Heart right ventricle (tissue), 16 donors: ENCODE results near the gene SIGLEC14. TPM values are rescaled to one million over a fixed set of nuclear protein-coding genes. Genes with fewer than 3 reads are reported as not detected.
"Not testable (repeated sequence)": the region's sequence is repeated elsewhere in the genome, so short reads cannot be mapped to it uniquely, and the experiment has no call there.

ENCODE experiments used
- ATAC-seq, 8 donors: fragments of 200-7000 bp; cut with Tn5 transposase; one replicate each; pipeline ENCODE4 v1.9.1; 2020; ENCODE audit warnings: mild to moderate bottlenecking in 8 of 8, moderate library complexity in 8 of 8, moderate number of reproducible peaks in 1 of 8
- DNase-seq, 2 donors: peaks; one replicate each; pipeline ENCODE4 v3.0.0-alpha.2; 2020
- H3K27ac ChIP-seq, 10 donors: fragments of 200-600 bp; sonication (generic) in 2 of 10; one replicate each; pipeline versions ENCODE4 v1.5.0 to v1.8.0; 2020 to 2022; ENCODE audit warnings: mild to moderate bottlenecking in 3 of 10
- H3K27me3 ChIP-seq, 7 donors: fragments of 200-600 bp; one replicate each; pipeline ENCODE4 v1.8.0; 2021 to 2022; ENCODE audit warnings: mild to moderate bottlenecking in 2 of 7
- H3K36me3 ChIP-seq, 9 donors: fragments of 200-600 bp; sonication (generic) in 1 of 9; one replicate each; pipeline versions ENCODE4 v1.5.0 to v1.8.0; 2020 to 2022; ENCODE audit warnings: mild to moderate bottlenecking in 2 of 9
- H3K4me1 ChIP-seq, 9 donors: fragments of 200-600 bp; sonication (generic) in 1 of 9; one replicate each; pipeline versions ENCODE4 v1.5.0 to v1.8.0; 2020 to 2022; ENCODE audit warnings: mild to moderate bottlenecking in 4 of 9
- H3K4me3 ChIP-seq, 10 donors: fragments of 200-600 bp; sonication (generic) in 2 of 10; one replicate each; pipeline versions ENCODE4 v1.5.0 to v1.8.0; 2020 to 2022; ENCODE audit warnings: mild to moderate bottlenecking in 7 of 10, moderate library complexity in 2 of 10
- H3K9me3 ChIP-seq, 11 donors: fragments of 200-600 bp in 10 of 11; sonication (generic) in 2 of 11; one replicate each; pipeline versions ENCODE4 v1.5.0 to v1.8.0; 2013 to 2022; ENCODE audit warnings: mild to moderate bottlenecking in 2 of 11, control low read depth in 1 of 11, moderate library complexity in 1 of 11
- WGBS, 2 donors: extraction: QIAGEN DNeasy Blood & Tissue Kit; methylation state at CpG; one replicate each; pipeline ENCODE4 v1.1.7; 2013; ENCODE audit warnings: inconsistent platforms in 1 of 2; 5-methylcytosine and 5-hydroxymethylcytosine counted together
- intact Hi-C, 10 donors: fragments of 100-400 bp; cut with DNase I; formaldehyde crosslinking; loops; one replicate each; pipeline versions ENCODE4 v1.11.1 to v1.14.2; 2022
- polyA plus RNA-seq, 2 donors: library from polyadenylated mRNA; stranded (reverse); fragments of 200-250 nt; gene quantifications; one replicate each; pipeline ENCODE4 v1.2.3, GENCODE V29; 2013
- total RNA-seq, 10 donors: library from RNA; stranded (reverse); fragmentation: NEBNext Ultra II Directional in 3 of 10; extraction: Animal tissue kit (Norgen Biotek cat#: 25700) in 3 of 10; gene quantifications; one replicate each; pipeline versions ENCODE4 v1.2.1 to v1.2.4, GENCODE V29; 2021 to 2023
- TF ChIP-seq, protein P1 (sequence below), 9 donors: fragments of 200-600 bp; sonication (generic) in 2 of 9; IDR thresholded peaks; one replicate each; pipeline versions ENCODE4 v1.5.0 to v1.8.0; 2021 to 2022; ENCODE audit warnings: antibody characterized with exemption in 9 of 9, mild to moderate bottlenecking in 5 of 9, moderate library complexity in 1 of 9
- donor health status: Arrhythmogenic right ventricular cardiomyopathy.
- donor health status: ischemic (EF 13 %, LVEDD 7.1; RV severe dilation, severe dysfunction).
- donor health status: healthy with polysubstance abuse.
- donor health status: DM: no; HTN: yes; CAD: no.
- donor health status: DM: no; HTN: no; CAD: no.
- donor health status: ischemic (EF 25% LVEDD 6.9; RV normal size, moderate dysfunction).
- donor health status: ischemic (EF 25% LVEDD 5.7; RV mildly dilated, moderate dysfunction).
- donor health status: healthy.
- donor health status: DM: yes; HTN: yes; CAD: no.
- donor health status: Ischemic cardiomyopathy.
- donor health status: ischemic (EF 35%, LVEDD 5.7; RV mildly dilated, moderate dysfunction).
- donor health status: nonischemic (EF 11% LVEDD 7.7; RV severe dilation, severe dysfunction).
- donor health status: DM: yes; HTN: yes; CAD: no.
- donor health status: PGD.
- donor health status: ischemic (EF 29% LVEDD 5.4; RV normal size, mild dysfunction).
- donor health status: nonischemic (EF 23%, LVEDD 6.1; RV moderate dilation, normal function).

Gene SIGLEC14
- total and polyA plus RNA-seq, 12 donors, result 0.37 to 9.6 (median 1.2) TPM; not detected in 1

DNA sequence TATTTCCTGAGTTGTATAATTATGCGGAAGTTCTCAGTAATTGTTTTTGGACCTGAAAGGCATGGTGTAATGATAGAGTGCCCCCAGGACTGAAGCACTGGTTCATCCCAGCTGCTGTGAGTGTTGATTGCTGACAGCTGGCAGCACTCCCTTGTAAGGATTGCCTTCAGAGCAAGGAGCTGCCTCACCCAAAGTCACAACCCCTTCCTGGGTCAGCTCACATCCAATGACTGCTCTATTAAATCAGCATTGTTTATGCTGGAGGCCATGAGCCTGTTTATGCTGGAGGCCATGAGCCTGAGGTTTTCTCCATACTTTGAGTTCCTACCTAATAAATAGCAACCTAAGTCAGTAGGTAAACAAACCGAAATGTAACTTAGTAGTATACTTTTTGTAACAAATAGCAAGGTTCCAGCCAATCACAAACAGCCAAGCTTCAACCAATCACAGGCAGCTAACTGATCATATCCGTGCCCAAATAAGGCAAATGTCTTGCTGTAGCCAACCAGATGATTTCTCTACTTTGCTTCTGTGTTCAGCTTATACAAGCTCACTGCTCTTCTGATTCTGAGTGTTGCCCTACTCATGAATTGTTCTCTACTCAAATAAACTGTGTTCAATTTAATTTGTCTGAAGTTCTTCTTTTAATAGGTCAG, 34.8 kb upstream of the SIGLEC14 start:
- H3K4me3 ChIP-seq, result no peak overlapping the region
- intact Hi-C loops, result loop anchor here in 1 of 10 donors (10.0 kb wide), 1 partner anchor 123 kb away; no protein-coding TSS in a partner anchor
- peaks cover 0 to 25% (median 7%) of the 10 kb centered on the region in 7 donors for H3K27me3 ChIP-seq
- ATAC-seq, result peak in 2 of 8 donors; percentile 26 to 34
- H3K36me3 ChIP-seq, result no peaks in the 10 kb centered on the region
- H3K4me1 ChIP-seq, result no peaks in the 10 kb centered on the region
- 70 to 74% methylated on average over 3 of the region's 3 CpGs for WGBS, 2 donors
- DNase-seq, result no peak
- no peaks in the 10 kb centered on the region for H3K9me3 ChIP-seq
- no peak overlapping the region for H3K27ac ChIP-seq
- TF ChIP-seq, protein P1, sequence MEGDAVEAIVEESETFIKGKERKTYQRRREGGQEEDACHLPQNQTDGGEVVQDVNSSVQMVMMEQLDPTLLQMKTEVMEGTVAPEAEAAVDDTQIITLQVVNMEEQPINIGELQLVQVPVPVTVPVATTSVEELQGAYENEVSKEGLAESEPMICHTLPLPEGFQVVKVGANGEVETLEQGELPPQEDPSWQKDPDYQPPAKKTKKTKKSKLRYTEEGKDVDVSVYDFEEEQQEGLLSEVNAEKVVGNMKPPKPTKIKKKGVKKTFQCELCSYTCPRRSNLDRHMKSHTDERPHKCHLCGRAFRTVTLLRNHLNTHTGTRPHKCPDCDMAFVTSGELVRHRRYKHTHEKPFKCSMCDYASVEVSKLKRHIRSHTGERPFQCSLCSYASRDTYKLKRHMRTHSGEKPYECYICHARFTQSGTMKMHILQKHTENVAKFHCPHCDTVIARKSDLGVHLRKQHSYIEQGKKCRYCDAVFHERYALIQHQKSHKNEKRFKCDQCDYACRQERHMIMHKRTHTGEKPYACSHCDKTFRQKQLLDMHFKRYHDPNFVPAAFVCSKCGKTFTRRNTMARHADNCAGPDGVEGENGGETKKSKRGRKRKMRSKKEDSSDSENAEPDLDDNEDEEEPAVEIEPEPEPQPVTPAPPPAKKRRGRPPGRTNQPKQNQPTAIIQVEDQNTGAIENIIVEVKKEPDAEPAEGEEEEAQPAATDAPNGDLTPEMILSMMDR (IDR thresholded peaks at IDR 0.05), result no peak

DNA sequence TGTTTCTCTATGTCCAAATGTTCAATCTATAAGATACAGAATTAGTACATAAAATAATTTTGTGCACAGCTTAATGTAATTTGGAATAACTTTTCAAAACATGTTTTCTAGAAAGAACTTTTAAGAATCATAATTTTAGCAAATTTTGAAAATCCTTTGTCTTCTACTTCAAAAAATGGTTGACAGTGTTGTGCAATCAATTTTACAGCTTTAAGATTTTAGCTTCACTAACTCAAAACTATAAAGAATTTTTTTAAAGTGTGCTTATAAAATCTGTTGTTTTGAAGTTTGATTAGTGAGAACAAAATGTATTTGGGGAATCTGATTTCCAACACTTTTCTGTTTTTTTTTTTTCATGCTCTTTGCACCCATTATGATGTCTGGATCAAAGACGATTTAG, 33.8 kb upstream of the SIGLEC14 start:
- 83 to 86% methylated on average over 1 of the region's 1 CpG for WGBS, 2 donors
- Histone ChIP-seq H3K4me3 (no peak overlapping the region), H3K27me3 (peaks cover 0 to 32% (median 7%) of the 10 kb centered on the region in 7 donors), H3K9me3 (no peaks in the 10 kb centered on the region), H3K27ac (no peak overlapping the region), H3K36me3 (no peaks in the 10 kb centered on the region), H3K4me1 (no peaks in the 10 kb centered on the region)
- DNase-seq (no peak), ATAC-seq (no peak)
- TF ChIP-seq, protein P1 (IDR thresholded peaks at IDR 0.05), result no peak
- intact Hi-C loops, result loop anchor here in 1 of 10 donors (10.0 kb wide), 1 partner anchor 124 kb away; no protein-coding TSS in a partner anchor

DNA sequence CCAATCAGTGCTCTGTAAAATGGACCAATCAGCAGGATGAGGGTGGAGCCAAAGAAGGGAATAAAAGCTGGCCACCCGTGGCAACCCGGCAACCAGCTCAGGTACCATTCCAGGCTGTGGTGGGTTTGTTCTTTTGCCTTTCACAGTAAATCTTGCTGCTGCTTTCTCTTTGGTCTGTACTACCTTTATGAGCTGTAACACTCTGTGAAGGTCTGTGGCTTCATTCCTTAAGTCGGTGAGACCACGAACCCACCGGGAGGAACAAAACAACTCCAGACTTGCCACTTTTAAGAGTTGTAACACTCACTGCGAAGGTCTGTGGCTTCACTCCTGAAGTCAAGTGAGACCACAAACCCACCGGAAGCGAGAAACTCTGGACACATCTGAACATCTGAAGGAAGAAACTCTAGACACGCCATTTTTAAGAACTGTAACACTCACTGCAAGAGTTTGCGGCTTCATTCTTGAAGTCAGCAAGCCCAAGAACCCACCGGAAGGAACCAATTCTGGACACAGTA, 30.0 kb upstream of the SIGLEC14 start:
- no peak for ATAC-seq
- no peaks in the 10 kb centered on the region for H3K36me3 ChIP-seq
- peaks cover 0 to 51% (median 7%) of the 10 kb centered on the region in 7 donors for H3K27me3 ChIP-seq
- H3K4me3 ChIP-seq, result no peak overlapping the region
- TF ChIP-seq, protein P1 (IDR thresholded peaks at IDR 0.05), result no peak
- DNase-seq, result no peak
- H3K9me3 ChIP-seq, result no peaks in the 10 kb centered on the region
- intact Hi-C loops, result no loop called here
- H3K4me1 ChIP-seq, result no peaks in the 10 kb centered on the region
- no peak overlapping the region for H3K27ac ChIP-seq
- WGBS, 2 donors, result 73 to 81% methylated on average over 11 of the region's 11 CpGs

DNA sequence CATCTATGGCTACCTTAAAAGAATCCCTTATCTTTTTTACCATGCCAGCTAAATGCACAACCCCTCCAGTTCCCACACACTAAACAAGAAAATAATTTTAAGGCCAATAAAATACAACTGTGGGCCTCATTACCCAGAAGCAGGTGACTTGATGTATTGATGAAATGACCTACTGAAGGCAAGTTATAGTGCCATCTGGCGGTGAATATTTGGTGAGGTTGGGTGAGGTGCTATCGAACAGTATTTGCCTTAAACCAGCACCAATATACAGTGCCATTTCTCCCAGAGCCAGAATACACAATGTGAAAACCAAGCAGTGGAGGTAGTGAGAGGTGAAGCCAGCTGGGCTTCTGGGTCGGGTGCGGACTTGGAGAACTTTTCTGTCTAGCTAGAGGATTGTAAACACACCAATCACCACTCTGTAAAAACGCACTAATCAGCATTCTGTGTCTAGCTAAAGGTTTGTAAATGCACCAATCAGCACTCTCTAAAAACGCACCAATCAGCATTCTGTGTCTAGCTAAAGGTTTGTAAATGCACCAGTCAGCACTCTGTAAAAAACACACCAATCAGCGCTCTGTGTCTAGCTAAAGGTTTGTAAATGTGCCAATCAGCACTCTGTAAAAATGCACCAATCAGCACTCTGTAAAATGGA, 29.4 kb upstream of the SIGLEC14 start:
- 62 to 65% methylated on average over 7 of the region's 7 CpGs for WGBS, 2 donors
- H3K4me1 ChIP-seq, intact Hi-C loops, DNase-seq, H3K36me3 ChIP-seq, H3K27ac ChIP-seq, ATAC-seq, H3K4me3 ChIP-seq, H3K9me3 ChIP-seq: not testable (repeated sequence)
- TF ChIP-seq, protein P1 (IDR thresholded peaks at IDR 0.05), result peak in 7 of 9 donors; percentile 37 to 60 (median 49)
- H3K27me3 ChIP-seq, result peaks cover 0 to 57% (median 7%) of the 10 kb centered on the region in 7 donors
